GM23248 (cell line): ENCODE measurements around the gene CTNNA3.

Experiments
- EZH2 ChIP-seq: fragments of 200-600 bp; sonication (generic); IDR thresholded peaks from 2 replicates; pipeline ENCODE4 v1.6.1; 2018; ENCODE audit warnings: antibody characterized with exemption, mild to moderate bottlenecking; ENCODE audit not compliant: insufficient read depth, poor library complexity, severe bottlenecking
- EZH2phosphoT487 ChIP-seq: fragments of 200-600 bp; sonication (generic); IDR thresholded peaks from 2 replicates; pipeline ENCODE4 v1.6.1; 2018; ENCODE audit warnings: antibody characterized with exemption, moderate library complexity, mild to moderate bottlenecking, low read depth; ENCODE audit not compliant: insufficient read depth

DNA sequence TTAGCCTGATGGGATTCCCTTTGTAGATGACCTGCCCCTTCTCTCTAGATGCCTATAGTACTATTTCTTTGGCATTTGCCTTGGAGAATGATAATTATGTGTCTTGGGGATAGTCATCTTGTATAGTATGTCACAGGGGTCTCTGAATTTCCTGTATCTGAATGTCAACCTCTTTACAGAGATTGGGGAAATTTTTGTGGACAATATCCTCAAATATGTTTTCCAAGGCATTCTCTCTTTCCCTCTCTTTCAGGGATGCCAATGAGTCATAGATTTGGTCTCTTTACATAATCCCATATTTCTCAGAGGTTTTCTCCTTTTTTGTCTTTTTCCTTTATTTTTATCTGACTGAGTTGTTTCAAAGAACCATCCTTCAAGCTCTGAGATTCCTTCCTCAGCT, 99.4 kb downstream of the CTNNA3 start:
- TF ChIP-seq EZH2 (no peak), EZH2phosphoT487 (no peak)
